Sigmoid colon (tissue), 7 donors: ENCODE measurements around the gene PPP6R3. TPM values are rescaled to one million over a fixed set of nuclear protein-coding genes. Genes with fewer than 3 reads are reported as not detected.

Experiments used
- DNase-seq: peaks from one replicate; pipeline ENCODE4 v3.0.0-alpha.2; 2019
- H3K27ac ChIP-seq, 4 donors: fragments of 200-600 bp; sonication (generic); one replicate each; pipeline ENCODE4 v1.5.1; 2016 to 2019; ENCODE audit warnings: mild to moderate bottlenecking in 1 of 4
- H3K27me3 ChIP-seq, 3 donors: fragments of 200-600 bp; sonication (generic); one replicate each; pipeline ENCODE4 v1.5.1; 2019; ENCODE audit warnings: mild to moderate bottlenecking in 1 of 3
- H3K36me3 ChIP-seq, 4 donors: fragments of 200-600 bp; sonication (generic); one replicate each; pipeline ENCODE4 v1.5.1; 2016 to 2019
- H3K4me1 ChIP-seq, 4 donors: fragments of 200-600 bp; sonication (generic); one replicate each; pipeline ENCODE4 v1.5.1; 2017 to 2019
- H3K4me3 ChIP-seq, 4 donors: fragments of 200-600 bp; sonication (generic); one replicate each; pipeline ENCODE4 v1.5.1; 2017 to 2019; ENCODE audit warnings: mild to moderate bottlenecking in 2 of 4, moderate library complexity in 1 of 4
- H3K9me3 ChIP-seq, 4 donors: fragments of 200-600 bp in 3 of 4; sonication (generic) in 3 of 4; one replicate each; pipeline versions ENCODE4 v1.5.1 to v1.6.1; 2013 to 2019
- CTCF ChIP-seq, 4 experiments: fragments of 450-650 bp in 3 of 4; fragments of 200-600 bp in 1 of 4; IDR thresholded peaks; one replicate each; pipeline ENCODE4 v1.5.1; 2016 to 2019; ENCODE audit warnings: antibody characterized with exemption in 4 of 4, mild to moderate bottlenecking in 3 of 4, moderate library complexity in 2 of 4
- EP300 ChIP-seq, 4 donors: sonication (generic); formaldehyde crosslinking; IDR thresholded peaks; one replicate each; pipeline ENCODE4 v1.6.1; 2017; ENCODE audit warnings: antibody characterized with exemption in 4 of 4
- POLR2A ChIP-seq, 2 donors: fragments of 450-650 bp; IDR thresholded peaks; one replicate each; pipeline ENCODE4 v1.6.1; 2016; ENCODE audit warnings: antibody characterized with exemption in 2 of 2, mild to moderate bottlenecking in 2 of 2, moderate library complexity in 2 of 2
- POLR2AphosphoS5 ChIP-seq, 4 donors: sonication (generic); formaldehyde crosslinking; IDR thresholded peaks; one replicate each; pipeline ENCODE4 v1.6.1; 2017; ENCODE audit warnings: antibody characterized with exemption in 4 of 4
- WGBS, 2 donors: extraction: QIAGEN DNeasy Blood & Tissue Kit; methylation state at CpG; one replicate each; pipeline ENCODE4 v1.1.7; 2013; 5-methylcytosine and 5-hydroxymethylcytosine counted together
- intact Hi-C: fragments of 100-400 bp; cut with DNase I; formaldehyde crosslinking; loops from one replicate; pipeline ENCODE4 v1.15.1; 2023
- polyA plus RNA-seq, 3 donors: library from polyadenylated mRNA; stranded (reverse); fragments of 200-250 nt; gene quantifications; one replicate each; pipeline ENCODE4 v1.2.3, GENCODE V29; 2013
- total RNA-seq, 4 donors: library from RNA; depleted of rRNA; stranded (reverse); fragments of >200 nt; gene quantifications; one replicate each; pipeline ENCODE4 v1.1.0, GENCODE V29; 2016
- donor health status: healthy with polysubstance abuse.
- donor health status: Bipolar disorder and iron deficiency.
- donor health status: healthy.

The PPP6R3 gene
- total and polyA plus RNA-seq, 7 donors, result 24.0 to 157 (median 133) TPM

GRCh38 chr11:68541116-68541515 lies 80.6 kb downstream of the PPP6R3 start:
- TF ChIP-seq POLR2AphosphoS5 (IDR thresholded peaks at IDR 0.05) (no peak), EP300 (IDR thresholded peaks at IDR 0.05) (no peak), POLR2A (IDR thresholded peaks at IDR 0.05) (no peak), CTCF (IDR thresholded peaks at IDR 0.05) (no peak)
- Histone ChIP-seq H3K9me3 (no peaks in the 10 kb centered on the region), H3K4me3 (no peak overlapping the region), H3K4me1 (peaks cover 4 to 65% (median 59%) of the 10 kb centered on the region in 4 donors), H3K27ac (peak overlapping the region in 1 of 4 donors; percentile 81), H3K36me3 (peaks cover 0 to 34% (median 6%) of the 10 kb centered on the region in 4 donors), H3K27me3 (no peaks in the 10 kb centered on the region)
- intact Hi-C loops, result loop anchor here (5.0 kb wide), 2 partner anchors 39 to 79 kb away; partner anchors contain the start of gene PPP6R3
- no peak for DNase-seq
- 91 to 98% methylated on average over 2 of the region's 2 CpGs for WGBS, 2 donors

GRCh38 chr11:68541991-68542390 lies 81.4 kb downstream of the PPP6R3 start:
- Histone ChIP-seq H3K4me1 (peaks cover 4 to 65% (median 56%) of the 10 kb centered on the region in 4 donors), H3K36me3 (peaks cover 0 to 43% (median 9%) of the 10 kb centered on the region in 4 donors), H3K27ac (peak overlapping the region; percentile 56 to 81 (median 65)), H3K4me3 (no peak overlapping the region), H3K27me3 (no peaks in the 10 kb centered on the region), H3K9me3 (no peaks in the 10 kb centered on the region)
- 69 to 73% methylated on average over 8 of the region's 8 CpGs for WGBS, 2 donors
- intact Hi-C loops, result loop anchor here (5.0 kb wide), 2 partner anchors 40 to 80 kb away; partner anchors contain the start of gene PPP6R3
- TF ChIP-seq CTCF (IDR thresholded peaks at IDR 0.05), result no peak
- DNase-seq, result no peak

GRCh38 chr11:68542617-68543016 lies 82.1 kb downstream of the PPP6R3 start:
- 91 to 93% methylated on average over 5 of the region's 5 CpGs for WGBS, 2 donors
- H3K27me3 ChIP-seq, result no peaks in the 10 kb centered on the region
- H3K36me3 ChIP-seq, result peaks cover 0 to 44% (median 9%) of the 10 kb centered on the region in 4 donors
- H3K4me3 ChIP-seq, result no peak overlapping the region
- H3K4me1 ChIP-seq, result peaks cover 4 to 61% (median 50%) of the 10 kb centered on the region in 4 donors
- DNase-seq, result peak; percentile 83
- H3K27ac ChIP-seq, result peak overlapping the region; percentile 56 to 81 (median 65)
- intact Hi-C loops, result loop anchor here (5.0 kb wide), 2 partner anchors 40 to 80 kb away; partner anchors contain the start of gene PPP6R3
- TF ChIP-seq POLR2AphosphoS5 (IDR thresholded peaks at IDR 0.05), result peak in 3 of 4 donors; percentile 52 to 58 (median 57)
- no peak for TF ChIP-seq CTCF (IDR thresholded peaks at IDR 0.05)
- no peaks in the 10 kb centered on the region for H3K9me3 ChIP-seq

GRCh38 chr11:68543594-68543993 lies 83.0 kb downstream of the PPP6R3 start:
- intact Hi-C loops, result loop anchor here (5.0 kb wide), 2 partner anchors 41 to 81 kb away; partner anchors contain the start of gene PPP6R3
- Histone ChIP-seq H3K36me3 (peaks cover 0 to 41% (median 13%) of the 10 kb centered on the region in 4 donors), H3K4me3 (no peak overlapping the region), H3K4me1 (peaks cover 4 to 52% (median 42%) of the 10 kb centered on the region in 4 donors), H3K27ac (peak overlapping the region in 3 of 4 donors; percentile 60 to 81 (median 70)), H3K27me3 (no peaks in the 10 kb centered on the region), H3K9me3 (no peaks in the 10 kb centered on the region)
- TF ChIP-seq EP300 (IDR thresholded peaks at IDR 0.05), result no peak
- TF ChIP-seq CTCF (IDR thresholded peaks at IDR 0.05), result peak in 1 of 4 experiments; percentile 3
- TF ChIP-seq POLR2A (IDR thresholded peaks at IDR 0.05), result no peak
- peak; percentile 54 to 75 (median 70) for TF ChIP-seq POLR2AphosphoS5 (IDR thresholded peaks at IDR 0.05)
- no peak for DNase-seq
- 84 to 90% methylated on average over 8 of the region's 8 CpGs for WGBS, 2 donors

GRCh38 chr11:68545347-68545746 lies 84.8 kb downstream of the PPP6R3 start:
- Histone ChIP-seq H3K9me3 (no peaks in the 10 kb centered on the region), H3K36me3 (peaks cover 0 to 37% (median 8%) of the 10 kb centered on the region in 4 donors), H3K4me3 (no peak overlapping the region), H3K4me1 (peaks cover 4 to 68% (median 57%) of the 10 kb centered on the region in 4 donors), H3K27me3 (no peaks in the 10 kb centered on the region), H3K27ac (peak overlapping the region in 1 of 4 donors; percentile 27)
- no peak for DNase-seq
- intact Hi-C loops, result no loop called here
- TF ChIP-seq CTCF (IDR thresholded peaks at IDR 0.05) (no peak), POLR2AphosphoS5 (IDR thresholded peaks at IDR 0.05) (no peak), POLR2A (IDR thresholded peaks at IDR 0.05) (no peak), EP300 (IDR thresholded peaks at IDR 0.05) (no peak)
